ACHN (cell line): ENCODE measurements around the gene C6orf62.
"Not testable (repeated sequence)": the region's sequence is repeated elsewhere in the genome, so short reads cannot be mapped to it uniquely, and the experiment has no call there.

Experiments used
- DNase-seq: peaks from one replicate; pipeline ENCODE4 v3.0.0-alpha.2; 2015
- in situ Hi-C: cut with HindIII; loops from 2 replicates; pipeline ENCODE4 v1.10.0; 2017; ENCODE audit warnings: low sequenced_read_pairs, low pct_ligation_motif_present, low pct_unique_long_range_greater_than_20kb

Gene C6orf62

GRCh38 chr6:24709014-24709711 is 9.8 kb downstream of the C6orf62 start:
- in situ Hi-C loops: no loop called here
- no peak for DNase-seq

GRCh38 chr6:24708612-24709011 is 10.3 kb downstream of the C6orf62 start:
- DNase-seq: no peak
- in situ Hi-C loops: no loop called here

GRCh38 chr6:24704468-24704867 is 14.5 kb downstream of the C6orf62 start:
- no peak for DNase-seq
- in situ Hi-C loops: no loop called here

GRCh38 chr6:24702720-24703282 is 16.2 kb downstream of the C6orf62 start:
- in situ Hi-C loops: no loop called here
- DNase-seq: no peak

GRCh38 chr6:24699521-24700359 is 19.2 kb downstream of the C6orf62 start:
- in situ Hi-C loops: no loop called here
- DNase-seq: no peak

GRCh38 chr6:24696097-24696496 is 22.9 kb downstream of the C6orf62 start:
- DNase-seq: no peak
- in situ Hi-C loops: no loop called here

GRCh38 chr6:24695635-24696034 is 23.3 kb downstream of the C6orf62 start:
- in situ Hi-C loops: not testable (repeated sequence)
- DNase-seq: peak; percentile 58

- in situ Hi-C loops: no loop called here
These were observed 24.8 kb downstream of the C6orf62 start for GRCh38 chr6:24694198-24694597.

GRCh38 chr6:24692848-24693592 is 25.9 kb downstream of the C6orf62 start:
- in situ Hi-C loops: no loop called here
- no peak for DNase-seq

More at GRCh38 chr6:24694198-24694597, 24.8 kb downstream of the C6orf62 start:
- DNase-seq: no peak

GRCh38 chr6:24692415-24692814 is 26.5 kb downstream of the C6orf62 start:
- in situ Hi-C loops: no loop called here
- DNase-seq: no peak

- in situ Hi-C loops: no loop called here
These were observed 27.0 kb downstream of the C6orf62 start for GRCh38 chr6:24692003-24692402.

GRCh38 chr6:24691550-24691949 is 27.4 kb downstream of the C6orf62 start:
- in situ Hi-C loops: no loop called here
- no peak for DNase-seq

More at GRCh38 chr6:24692003-24692402, 27.0 kb downstream of the C6orf62 start:
- no peak for DNase-seq

GRCh38 chr6:24690593-24690992 is 28.4 kb downstream of the C6orf62 start:
- in situ Hi-C loops: no loop called here
- no peak for DNase-seq

- no peak for DNase-seq
- in situ Hi-C loops: no loop called here
These were observed 29.0 kb downstream of the C6orf62 start for GRCh38 chr6:24689964-24690363.

- DNase-seq: no peak
- in situ Hi-C loops: no loop called here
These were observed 32.0 kb downstream of the C6orf62 start for GRCh38 chr6:24686946-24687345.

GRCh38 chr6:24686408-24686807 is 32.5 kb downstream of the C6orf62 start:
- in situ Hi-C loops: no loop called here
- no peak for DNase-seq

GRCh38 chr6:24683297-24684296 is 35.4 kb downstream of the C6orf62 start:
- no peak for DNase-seq
- in situ Hi-C loops: no loop called here

GRCh38 chr6:24680582-24680981 is 38.4 kb downstream of the C6orf62 start:
- DNase-seq: no peak
- in situ Hi-C loops: no loop called here
